ENCODE measurements around the gene COMMD7. TPM values are rescaled to one million over a fixed set of nuclear protein-coding genes. Genes with fewer than 3 reads are reported as not detected.

COMMD7 gene
- polyA plus RNA-seq, 1 donor from 2014 or later, result 35.6 TPM

- H3K27ac ChIP-seq (ENCODE audit: low read length), result no peak overlapping the region
- no peaks in the 10 kb centered on the region for H3K36me3 ChIP-seq (ENCODE audit: insufficient read depth, low read length)
- H2AFZ ChIP-seq (ENCODE audit: low read depth, low read length), result no peak overlapping the region
- H4K20me1 ChIP-seq (ENCODE audit: insufficient read depth), result no peaks in the 10 kb centered on the region
- TF ChIP-seq SMC3 (conservative IDR thresholded peaks at IDR 0.05; ENCODE audit: poor library complexity), result no peak
- no peak for TF ChIP-seq EZH2 (IDR thresholded peaks at IDR 0.05; ENCODE audit: borderline replicate concordance, insufficient read depth, low read length, poor library complexity, severe bottlenecking)
- no peak overlapping the region for H3K4me2 ChIP-seq (ENCODE audit: low read length)
- H3K4me3 ChIP-seq (ENCODE audit: low read length), result no peak overlapping the region
- no peaks in the 10 kb centered on the region for H3F3A ChIP-seq (ENCODE audit: insufficient read depth, low read length, poor library complexity, severe bottlenecking)
- H3K27me3 ChIP-seq (ENCODE audit: insufficient read depth, low read depth, low read length), result no peaks in the 10 kb centered on the region
- H3K9me3 ChIP-seq (ENCODE audit: low read length), result no peaks in the 10 kb centered on the region
- H3K79me2 ChIP-seq (replicated peaks; ENCODE audit: insufficient read depth, low read length), result no peaks in the 10 kb centered on the region
- H3K9me2 ChIP-seq (ENCODE audit: insufficient read depth, low read length), result no peaks in the 10 kb centered on the region
- H3K9ac ChIP-seq (ENCODE audit: low read length), result no peak overlapping the region
Measured at GRCh38 chr20:32664678-32665159, 78.5 kb downstream of the COMMD7 start.

DNA sequence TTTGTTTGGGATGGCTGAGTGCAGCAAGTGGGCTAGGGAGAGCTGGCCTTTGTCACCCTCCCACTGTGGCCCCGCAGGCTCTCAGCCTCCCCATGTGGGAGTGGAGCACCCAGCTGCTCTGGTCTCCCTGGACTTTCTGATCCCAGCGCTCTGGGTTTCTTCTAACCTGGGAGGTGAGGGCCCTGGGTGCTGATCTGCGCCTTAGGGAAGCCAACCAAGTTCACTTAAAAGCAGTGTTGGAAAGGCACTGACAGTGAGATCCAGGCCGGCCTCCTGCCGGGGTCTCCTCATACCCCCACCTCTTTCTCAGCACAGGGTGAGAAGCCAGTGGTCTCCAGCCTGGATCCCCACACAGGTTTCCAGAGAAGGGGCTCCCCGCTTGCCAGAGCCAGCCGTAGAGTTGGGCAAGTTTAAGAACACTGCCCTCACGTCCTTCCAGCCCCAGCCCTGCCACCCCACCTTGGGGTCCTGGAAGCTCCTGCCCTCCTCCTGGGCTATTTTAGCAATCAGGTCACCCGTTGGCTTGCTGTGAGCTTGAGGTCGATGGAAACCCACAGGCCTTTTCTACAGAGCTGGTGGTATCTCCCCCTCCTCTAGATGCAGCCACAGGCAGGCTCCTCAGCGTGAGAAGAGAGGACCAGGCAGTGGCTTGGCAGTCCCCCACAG is 79.1 kb downstream of the COMMD7 start:
- Histone ChIP-seq H2AFZ (ENCODE audit: low read depth, low read length) (no peak overlapping the region), H3K4me3 (ENCODE audit: low read length) (no peak overlapping the region), H3K27me3 (ENCODE audit: insufficient read depth, low read depth, low read length) (no peaks in the 10 kb centered on the region), H3K27ac (ENCODE audit: low read length) (no peak overlapping the region), H3K9me3 (ENCODE audit: low read length) (no peaks in the 10 kb centered on the region), H4K20me1 (ENCODE audit: insufficient read depth) (no peaks in the 10 kb centered on the region), H3K4me2 (ENCODE audit: low read length) (no peak overlapping the region), H3F3A (ENCODE audit: insufficient read depth, low read length, poor library complexity, severe bottlenecking) (no peaks in the 10 kb centered on the region), H3K9ac (ENCODE audit: low read length) (no peak overlapping the region), H3K79me2 (replicated peaks; ENCODE audit: insufficient read depth, low read length) (no peaks in the 10 kb centered on the region), H3K36me3 (ENCODE audit: insufficient read depth, low read length) (no peaks in the 10 kb centered on the region), H3K9me2 (ENCODE audit: insufficient read depth, low read length) (no peaks in the 10 kb centered on the region)
- TF ChIP-seq RAD21 (conservative IDR thresholded peaks at IDR 0.05), result no peak
- no peak for TF ChIP-seq EP300 (conservative IDR thresholded peaks at IDR 0.05; ENCODE audit: poor library complexity, severe bottlenecking)
- no peak for TF ChIP-seq TAF1 (IDR thresholded peaks at IDR 0.05; ENCODE audit: low read depth)
- no peak for TF ChIP-seq SMC3 (conservative IDR thresholded peaks at IDR 0.05; ENCODE audit: poor library complexity)
- no peak for TF ChIP-seq MXI1 (conservative IDR thresholded peaks at IDR 0.05; ENCODE audit: poor library complexity, severe bottlenecking)
- TF ChIP-seq EZH2 (IDR thresholded peaks at IDR 0.05; ENCODE audit: borderline replicate concordance, insufficient read depth, low read length, poor library complexity, severe bottlenecking), result no peak

- H3K9ac ChIP-seq (ENCODE audit: low read length), result no peak overlapping the region
- no peak overlapping the region for H3K27ac ChIP-seq (ENCODE audit: low read length)
- no peak overlapping the region for H3K4me3 ChIP-seq (ENCODE audit: low read length)
- H3K27me3 ChIP-seq (ENCODE audit: insufficient read depth, low read depth, low read length), result no peaks in the 10 kb centered on the region
- no peaks in the 10 kb centered on the region for H3K9me3 ChIP-seq (ENCODE audit: low read length)
- TF ChIP-seq SMC3 (conservative IDR thresholded peaks at IDR 0.05; ENCODE audit: poor library complexity), result no peak
- TF ChIP-seq POLR2AphosphoS5 (IDR thresholded peaks at IDR 0.05), result no peak
- no peak for TF ChIP-seq EZH2 (IDR thresholded peaks at IDR 0.05; ENCODE audit: borderline replicate concordance, insufficient read depth, low read length, poor library complexity, severe bottlenecking)
- no peak for TF ChIP-seq TAF1 (IDR thresholded peaks at IDR 0.05; ENCODE audit: low read depth)
- TF ChIP-seq EP300 (conservative IDR thresholded peaks at IDR 0.05; ENCODE audit: poor library complexity, severe bottlenecking), result no peak
- no peaks in the 10 kb centered on the region for H3K9me2 ChIP-seq (ENCODE audit: insufficient read depth, low read length)
- no peaks in the 10 kb centered on the region for H3K36me3 ChIP-seq (ENCODE audit: insufficient read depth, low read length)
- H3F3A ChIP-seq (ENCODE audit: insufficient read depth, low read length, poor library complexity, severe bottlenecking), result no peaks in the 10 kb centered on the region
- no peak overlapping the region for H2AFZ ChIP-seq (ENCODE audit: low read depth, low read length)
- no peaks in the 10 kb centered on the region for H4K20me1 ChIP-seq (ENCODE audit: insufficient read depth)
- no peaks in the 10 kb centered on the region for H3K79me2 ChIP-seq (replicated peaks; ENCODE audit: insufficient read depth, low read length)
- H3K4me2 ChIP-seq (ENCODE audit: low read length), result no peak overlapping the region
Measured at GRCh38 chr20:32663335-32664011, 79.8 kb downstream of the COMMD7 start.

Measured in neural cell (in vitro differentiated cells).